ENCODE measurements around the gene ADAM22.
A peak's percentile ranks its signal among the peaks of the same experiment; 100 is the strongest.
"Not testable (repeated sequence)": the region's sequence is repeated elsewhere in the genome, so short reads cannot be mapped to it uniquely, and the experiment has no call there.

The ADAM22 gene

DNA sequence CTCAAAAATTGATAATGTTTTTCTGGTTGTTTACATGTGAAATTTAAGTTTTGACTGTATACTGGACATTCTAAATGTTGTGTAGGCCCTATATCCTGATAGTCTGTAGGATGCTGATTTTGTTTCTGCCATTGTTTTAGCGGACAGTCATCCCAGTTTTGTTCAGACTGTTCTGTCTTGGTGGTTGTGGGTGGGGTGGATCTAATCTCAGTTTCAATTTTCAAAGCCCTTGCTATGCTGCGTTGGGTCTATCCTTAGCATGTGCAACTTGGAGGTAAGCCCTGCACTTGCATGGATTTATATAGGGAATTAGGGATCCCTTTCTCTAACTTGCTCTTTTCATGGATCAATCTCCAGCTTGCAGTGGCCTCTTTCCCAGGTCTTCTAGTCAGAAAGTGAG lies 38.7 kb upstream of the ADAM22 start:
- Histone ChIP-seq H3K9ac (ENCODE audit: low read depth, low read length) (no peak overlapping the region), H3K4me2 (ENCODE audit: insufficient read depth, low read length) (no peak overlapping the region), H3K4me3 (ENCODE audit: low read depth in 1 of 2, low read length in 2 of 2) (no peak overlapping the region), H3K9me3 (ENCODE audit: insufficient read depth, low read length, severe bottlenecking) (no peaks in the 10 kb centered on the region), H3K27ac (ENCODE audit: low read length) (no peak overlapping the region), H2AFZ (ENCODE audit: low read depth, low read length) (no peak overlapping the region), H3K4me1 (ENCODE audit: insufficient read depth, low read length) (no peaks in the 10 kb centered on the region), H3K36me3 (ENCODE audit: insufficient read depth, low read length) (peaks cover 89% of the 10 kb centered on the region), H4K20me1 (ENCODE audit: insufficient read depth, low read length) (peaks cover 5% of the 10 kb centered on the region; the same call in 1 of the 2 replicates), H3K27me3 (ENCODE audit: insufficient read depth, low read length, poor library complexity) (no peaks in the 10 kb centered on the region), H3K79me2 (ENCODE audit: insufficient read depth, low read length) (peaks cover 50% of the 10 kb centered on the region)
- no peak for DNase-seq
- no peak for TF ChIP-seq CTCF (IDR thresholded peaks at IDR 0.05; ENCODE audit: borderline replicate concordance, extremely low read depth, low read length, poor library complexity, severe bottlenecking)
- TF ChIP-seq EZH2 (IDR thresholded peaks at IDR 0.05; ENCODE audit: borderline replicate concordance, low read depth, low read length, severe bottlenecking), result no peak
- no peak for ATAC-seq (ENCODE audit: insufficient read depth, low read depth)

- Histone ChIP-seq H2AFZ (ENCODE audit: low read depth, low read length) (no peak overlapping the region), H3K4me2 (ENCODE audit: insufficient read depth, low read length) (no peak overlapping the region), H3K79me2 (ENCODE audit: insufficient read depth, low read length) (peaks cover 18% of the 10 kb centered on the region), H3K36me3 (ENCODE audit: insufficient read depth, low read length) (peaks cover 98% of the 10 kb centered on the region), H3K4me1 (ENCODE audit: insufficient read depth, low read length) (no peaks in the 10 kb centered on the region), H3K27ac (ENCODE audit: low read length) (no peak overlapping the region), H3K9me3 (ENCODE audit: insufficient read depth, low read length, severe bottlenecking) (no peaks in the 10 kb centered on the region), H3K27me3 (ENCODE audit: insufficient read depth, low read length, poor library complexity) (no peaks in the 10 kb centered on the region), H4K20me1 (ENCODE audit: insufficient read depth, low read length) (0 out of 2 replicates have a peak, but pooled peaks cover 4% of the 10 kb centered on the region), H3K4me3 (ENCODE audit: low read depth in 1 of 2, low read length in 2 of 2) (no peak overlapping the region), H3K9ac (ENCODE audit: low read depth, low read length) (no peak overlapping the region)
- TF ChIP-seq EZH2 (IDR thresholded peaks at IDR 0.05; ENCODE audit: borderline replicate concordance, low read depth, low read length, severe bottlenecking) (no peak), CTCF (IDR thresholded peaks at IDR 0.05; ENCODE audit: borderline replicate concordance, extremely low read depth, low read length, poor library complexity, severe bottlenecking) (no peak)
- DNase-seq (no peak), ATAC-seq (ENCODE audit: insufficient read depth, low read depth) (no peak)
Observed at GRCh38 chr7:87899255-87899654, 34.8 kb upstream of the ADAM22 start.

GRCh38 chr7:87907136-87907906 lies 26.7 kb upstream of the ADAM22 start:
- H4K20me1 ChIP-seq (ENCODE audit: insufficient read depth, low read length); H3K27ac ChIP-seq (ENCODE audit: low read length); H3K9me3 ChIP-seq (ENCODE audit: insufficient read depth, low read length, severe bottlenecking); H3K9ac ChIP-seq (ENCODE audit: low read depth, low read length); H3K79me2 ChIP-seq (ENCODE audit: insufficient read depth, low read length); H3K4me2 ChIP-seq (ENCODE audit: insufficient read depth, low read length); H3K4me3 ChIP-seq (ENCODE audit: low read depth in 1 of 2, low read length in 2 of 2); ATAC-seq (ENCODE audit: insufficient read depth, low read depth); H2AFZ ChIP-seq (ENCODE audit: low read depth, low read length); H3K27me3 ChIP-seq (ENCODE audit: insufficient read depth, low read length, poor library complexity); DNase-seq; H3K4me1 ChIP-seq (ENCODE audit: insufficient read depth, low read length): not testable (repeated sequence)
- peaks cover 53% of the 10 kb centered on the region for H3K36me3 ChIP-seq (ENCODE audit: insufficient read depth, low read length)

GRCh38 chr7:87908814-87909213 lies 25.2 kb upstream of the ADAM22 start:
- not testable (repeated sequence) for H3K9me3 ChIP-seq (ENCODE audit: insufficient read depth, low read length, severe bottlenecking); DNase-seq
- ATAC-seq (ENCODE audit: insufficient read depth, low read depth), result 0 out of 3 replicates have a peak, but pooled peaks have one; percentile 27

More at GRCh38 chr7:87908814-87909213, 25.2 kb upstream of the ADAM22 start:
- peaks cover 39% of the 10 kb centered on the region for H3K36me3 ChIP-seq (ENCODE audit: insufficient read depth, low read length)
- not testable (repeated sequence) for H4K20me1 ChIP-seq (ENCODE audit: insufficient read depth, low read length); H3K27me3 ChIP-seq (ENCODE audit: insufficient read depth, low read length, poor library complexity); H3K4me2 ChIP-seq (ENCODE audit: insufficient read depth, low read length); H3K9ac ChIP-seq (ENCODE audit: low read depth, low read length); H2AFZ ChIP-seq (ENCODE audit: low read depth, low read length); H3K4me3 ChIP-seq (ENCODE audit: low read depth in 1 of 2, low read length in 2 of 2); H3K79me2 ChIP-seq (ENCODE audit: insufficient read depth, low read length); H3K27ac ChIP-seq (ENCODE audit: low read length); H3K4me1 ChIP-seq (ENCODE audit: insufficient read depth, low read length)
- peak; percentile 9 for TF ChIP-seq CTCF (IDR thresholded peaks at IDR 0.05; ENCODE audit: borderline replicate concordance, extremely low read depth, low read length, poor library complexity, severe bottlenecking)
